GM20000 (cell line): ENCODE results near the gene GINM1.

Experiments
- DNase-seq: peaks from one replicate; pipeline ENCODE4 v3.0.0; 2012; ENCODE audit warnings: low spot score
- CTCF ChIP-seq: IDR thresholded peaks from 2 replicates; pipeline ENCODE4 v1.5.1; 2012; ENCODE audit warnings: mild to moderate bottlenecking, control low read depth; ENCODE audit errors: extremely low read depth, missing control alignments

Gene GINM1

GRCh38 chr6:149634315-149634714 lies 68.1 kb downstream of the GINM1 start:
- no peak for TF ChIP-seq CTCF
- DNase-seq: no peak

GRCh38 chr6:149636124-149636523 lies 69.9 kb downstream of the GINM1 start:
- DNase-seq: no peak
- TF ChIP-seq CTCF: no peak
